SU-DHL-6 (cell line): ENCODE data around the gene MAPK11.

Source experiments
- CTCF ChIP-seq: fragments of 200-600 bp; sonication (generic); IDR thresholded peaks from one replicate; pipeline ENCODE4 v1.5.1; 2017; ENCODE audit warnings: antibody characterized with exemption, mild to moderate bottlenecking, low read length, moderate library complexity; ENCODE audit not compliant: insufficient read depth, poor library complexity, severe bottlenecking
- EZH2phosphoT487 ChIP-seq: fragments of 200-600 bp; sonication (generic), shearing (Covaris generic); conservative IDR thresholded peaks from 2 replicates; pipeline ENCODE4 v1.6.1; 2018; ENCODE audit warnings: mild to moderate bottlenecking, antibody characterized with exemption, low read length, moderate library complexity, mixed read lengths

- TF ChIP-seq CTCF (no peak), EZH2phosphoT487 (no peak)
These were observed 23.5 kb upstream of the MAPK11 start for GRCh38 chr22:50293441-50294318.
